ENCODE measurements around the gene THUMPD1. TPM values are rescaled to one million over a fixed set of nuclear protein-coding genes. Genes with fewer than 3 reads are reported as not detected.

The THUMPD1 gene, protein sequence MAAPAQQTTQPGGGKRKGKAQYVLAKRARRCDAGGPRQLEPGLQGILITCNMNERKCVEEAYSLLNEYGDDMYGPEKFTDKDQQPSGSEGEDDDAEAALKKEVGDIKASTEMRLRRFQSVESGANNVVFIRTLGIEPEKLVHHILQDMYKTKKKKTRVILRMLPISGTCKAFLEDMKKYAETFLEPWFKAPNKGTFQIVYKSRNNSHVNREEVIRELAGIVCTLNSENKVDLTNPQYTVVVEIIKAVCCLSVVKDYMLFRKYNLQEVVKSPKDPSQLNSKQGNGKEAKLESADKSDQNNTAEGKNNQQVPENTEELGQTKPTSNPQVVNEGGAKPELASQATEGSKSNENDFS
- 10 to 100 TPM; 44.6 to 59.9 (median 45.5) TPM for total RNA-seq

- DNase-seq (ENCODE audit: low spot score) (peak; percentile 95), ATAC-seq (ENCODE audit: low FRiP score) (peak; percentile 95)
- TF ChIP-seq, protein P1, sequence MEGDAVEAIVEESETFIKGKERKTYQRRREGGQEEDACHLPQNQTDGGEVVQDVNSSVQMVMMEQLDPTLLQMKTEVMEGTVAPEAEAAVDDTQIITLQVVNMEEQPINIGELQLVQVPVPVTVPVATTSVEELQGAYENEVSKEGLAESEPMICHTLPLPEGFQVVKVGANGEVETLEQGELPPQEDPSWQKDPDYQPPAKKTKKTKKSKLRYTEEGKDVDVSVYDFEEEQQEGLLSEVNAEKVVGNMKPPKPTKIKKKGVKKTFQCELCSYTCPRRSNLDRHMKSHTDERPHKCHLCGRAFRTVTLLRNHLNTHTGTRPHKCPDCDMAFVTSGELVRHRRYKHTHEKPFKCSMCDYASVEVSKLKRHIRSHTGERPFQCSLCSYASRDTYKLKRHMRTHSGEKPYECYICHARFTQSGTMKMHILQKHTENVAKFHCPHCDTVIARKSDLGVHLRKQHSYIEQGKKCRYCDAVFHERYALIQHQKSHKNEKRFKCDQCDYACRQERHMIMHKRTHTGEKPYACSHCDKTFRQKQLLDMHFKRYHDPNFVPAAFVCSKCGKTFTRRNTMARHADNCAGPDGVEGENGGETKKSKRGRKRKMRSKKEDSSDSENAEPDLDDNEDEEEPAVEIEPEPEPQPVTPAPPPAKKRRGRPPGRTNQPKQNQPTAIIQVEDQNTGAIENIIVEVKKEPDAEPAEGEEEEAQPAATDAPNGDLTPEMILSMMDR (IDR thresholded peaks at IDR 0.05) = no peak
These were observed at the start of gene THUMPD1 for GRCh38 chr16:20741554-20742285. THUMPD1 (minus strand) TSS chr16:20741818; CDS start chr16:20741739, 79 bp downstream.

- TF ChIP-seq, protein P1 (IDR thresholded peaks at IDR 0.05) = no peak
- no peak for DNase-seq (ENCODE audit: low spot score)
These were observed 47.5 kb upstream of the THUMPD1 start for GRCh38 chr16:20789130-20789529.

DNA sequence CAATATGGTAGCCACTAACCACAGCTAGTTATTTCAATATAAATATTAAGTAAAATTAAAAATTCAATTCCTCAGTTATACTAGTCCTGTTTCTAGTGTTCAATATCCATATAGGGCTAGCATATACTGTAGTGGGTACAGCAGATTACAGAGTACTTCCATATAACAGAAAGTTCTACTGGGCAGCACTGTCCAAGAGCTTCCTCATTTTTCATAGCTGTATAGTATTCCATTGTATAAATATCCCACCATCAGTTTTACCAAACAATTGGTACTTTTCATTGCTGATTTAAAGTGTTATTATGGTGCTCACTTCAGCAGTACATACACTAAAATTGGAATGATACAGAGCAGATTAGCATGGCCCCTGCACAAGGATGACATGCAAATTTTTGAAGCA, 42.6 kb upstream of the THUMPD1 start:
- ATAC-seq (ENCODE audit: low FRiP score) = no peak
- DNase-seq (ENCODE audit: low spot score) = no peak
- TF ChIP-seq, protein P1 (IDR thresholded peaks at IDR 0.05) = no peak

More at GRCh38 chr16:20789130-20789529, 47.5 kb upstream of the THUMPD1 start:
- no peak for ATAC-seq (ENCODE audit: low FRiP score)

- TF ChIP-seq, protein P1 (IDR thresholded peaks at IDR 0.05) = no peak
- no peak for ATAC-seq (ENCODE audit: low FRiP score)
- DNase-seq (ENCODE audit: low spot score) = no peak
These were observed 40.9 kb upstream of the THUMPD1 start for GRCh38 chr16:20782470-20782869.

GRCh38 chr16:20781697-20782096, 40.1 kb upstream of the THUMPD1 start:
- ATAC-seq (ENCODE audit: low FRiP score) (no peak), DNase-seq (ENCODE audit: low spot score) (no peak)
- TF ChIP-seq, protein P1 (IDR thresholded peaks at IDR 0.05) = no peak

DNA sequence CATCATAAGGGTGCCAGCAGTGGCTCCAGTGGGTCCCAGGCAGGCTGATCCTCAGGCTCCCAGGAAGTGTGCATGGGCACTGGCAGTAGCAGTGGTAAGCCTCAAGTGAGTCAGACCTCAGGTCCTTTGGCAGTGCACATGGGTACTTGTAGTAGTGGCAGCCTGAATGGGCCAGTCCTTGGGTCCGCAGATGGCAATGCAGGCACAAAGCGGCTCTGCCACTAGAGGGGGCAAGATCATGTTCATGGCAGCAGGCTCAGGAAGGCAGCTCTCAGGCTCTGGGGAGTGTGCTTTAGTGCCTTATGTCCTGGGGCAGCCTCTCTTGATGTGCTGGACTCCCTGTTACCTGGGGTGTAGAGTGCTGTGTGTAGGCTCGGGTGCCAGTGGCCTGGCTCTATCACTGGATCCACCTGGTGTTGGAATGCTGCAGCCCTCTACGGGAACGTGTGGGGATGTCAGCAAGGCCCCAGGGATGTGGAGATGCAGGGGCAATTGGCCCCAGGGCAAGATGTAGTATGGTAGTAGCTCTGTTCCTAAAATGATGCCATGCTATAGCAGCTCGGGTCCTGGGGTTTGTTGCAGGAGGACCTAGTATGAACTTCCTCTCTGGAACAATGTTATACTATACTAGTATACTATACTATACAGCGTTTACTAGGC, 33.2 kb upstream of the THUMPD1 start:
- TF ChIP-seq, protein P1 (IDR thresholded peaks at IDR 0.05) = no peak
- ATAC-seq (ENCODE audit: low FRiP score) (no peak), DNase-seq (ENCODE audit: low spot score) (peak; percentile 31)

Measured in omental fat pad (tissue), 4 donors.